HEK293 (cell line): ENCODE results near the gene COBL.

Experiments
- ZNF354C ChIP-seq: fragments of 450-650 bp; formaldehyde crosslinking; IDR thresholded peaks from 2 replicates; pipeline ENCODE4 v1.5.1; 2016; ENCODE audit warnings: missing biosample characterization, missing genetic modification characterization, low read depth, borderline replicate concordance
- ZNF544 ChIP-seq: fragments of 450-650 bp; formaldehyde crosslinking; IDR thresholded peaks from 2 replicates; pipeline ENCODE4 v1.5.0; 2017; ENCODE audit warnings: missing biosample characterization, missing genetic modification characterization
- TF ChIP-seq, protein P1 (sequence below): fragments of 450-650 bp; formaldehyde crosslinking; IDR thresholded peaks from 2 replicates; pipeline ENCODE4 v1.5.1; 2016; ENCODE audit warnings: missing biosample characterization, missing genetic modification characterization

- TF ChIP-seq ZNF544 (tag by site-specific recombination), result no peak
- TF ChIP-seq ZNF354C (tag by site-specific recombination), result no peak
- TF ChIP-seq, protein P1, sequence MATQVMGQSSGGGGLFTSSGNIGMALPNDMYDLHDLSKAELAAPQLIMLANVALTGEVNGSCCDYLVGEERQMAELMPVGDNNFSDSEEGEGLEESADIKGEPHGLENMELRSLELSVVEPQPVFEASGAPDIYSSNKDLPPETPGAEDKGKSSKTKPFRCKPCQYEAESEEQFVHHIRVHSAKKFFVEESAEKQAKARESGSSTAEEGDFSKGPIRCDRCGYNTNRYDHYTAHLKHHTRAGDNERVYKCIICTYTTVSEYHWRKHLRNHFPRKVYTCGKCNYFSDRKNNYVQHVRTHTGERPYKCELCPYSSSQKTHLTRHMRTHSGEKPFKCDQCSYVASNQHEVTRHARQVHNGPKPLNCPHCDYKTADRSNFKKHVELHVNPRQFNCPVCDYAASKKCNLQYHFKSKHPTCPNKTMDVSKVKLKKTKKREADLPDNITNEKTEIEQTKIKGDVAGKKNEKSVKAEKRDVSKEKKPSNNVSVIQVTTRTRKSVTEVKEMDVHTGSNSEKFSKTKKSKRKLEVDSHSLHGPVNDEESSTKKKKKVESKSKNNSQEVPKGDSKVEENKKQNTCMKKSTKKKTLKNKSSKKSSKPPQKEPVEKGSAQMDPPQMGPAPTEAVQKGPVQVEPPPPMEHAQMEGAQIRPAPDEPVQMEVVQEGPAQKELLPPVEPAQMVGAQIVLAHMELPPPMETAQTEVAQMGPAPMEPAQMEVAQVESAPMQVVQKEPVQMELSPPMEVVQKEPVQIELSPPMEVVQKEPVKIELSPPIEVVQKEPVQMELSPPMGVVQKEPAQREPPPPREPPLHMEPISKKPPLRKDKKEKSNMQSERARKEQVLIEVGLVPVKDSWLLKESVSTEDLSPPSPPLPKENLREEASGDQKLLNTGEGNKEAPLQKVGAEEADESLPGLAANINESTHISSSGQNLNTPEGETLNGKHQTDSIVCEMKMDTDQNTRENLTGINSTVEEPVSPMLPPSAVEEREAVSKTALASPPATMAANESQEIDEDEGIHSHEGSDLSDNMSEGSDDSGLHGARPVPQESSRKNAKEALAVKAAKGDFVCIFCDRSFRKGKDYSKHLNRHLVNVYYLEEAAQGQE (tag by site-specific recombination), result no peak
These were observed 18.4 kb upstream of the COBL start for GRCh38 chr7:51335057-51335456.
